ENCODE data around the gene DNM1L.

GRCh38 chr12:32783029-32783428 lies 103.9 kb downstream of the DNM1L start:
- TF ChIP-seq EZH2 (IDR thresholded peaks at IDR 0.05; ENCODE audit: low read depth) (no peak), CTCF (conservative IDR thresholded peaks at IDR 0.05) (no peak)

Data from PC-9 (cell line).